K562 (cell line): ENCODE results near the gene TMEM154. TPM values are rescaled to one million over a fixed set of nuclear protein-coding genes. Genes with fewer than 3 reads are reported as not detected.

ENCODE experiments used
- ATAC-seq: fragments of 200-7000 bp; cut with Tn5 transposase; 3 replicates; pipeline ENCODE4 v1.9.1; 2020; ENCODE audit warnings: moderate library complexity
- BruUV-seq: library from RNA; stranded (reverse); fragments of 400-500 nt; replicated peaks from 2 replicates; lab custom pipeline; 2021; lab: Mats Ljungman, UMichigan
- CTCF ChIA-PET: fragments of 300-600 bp; formaldehyde crosslinking; extraction: SDS; loops from one replicate; lab custom pipeline; 2021; ENCODE audit warnings: low intra/inter-chr PET ratio; lab: Yijun Ruan, JAX
- POLR2A ChIA-PET: fragments of 300-600, 350-650 bp; sonication (Branson Sonifier 250); formaldehyde crosslinking; extraction: SDS; loops from one replicate; lab custom pipeline; 2021; ENCODE audit warnings: antibody characterized with exemption, inconsistent platforms; lab: Yijun Ruan, JAX
- DNase-seq, 4 experiments: peaks; one replicate each; pipeline versions ENCODE4 v3.0.0 to v3.0.0-alpha.2; 2011 to 2018; ENCODE audit warnings: low spot score in 3 of 4, mixed read lengths in 3 of 4; ENCODE audit errors: extremely low read depth in 1 of 4
- FAIRE-seq: peaks from 2 replicates; lab custom pipeline; 2011; peaks lifted over from hg19 to GRCh38; lab: Jason Lieb, UNC
- H2AFZ ChIP-seq: 2 replicates; pipeline ENCODE4 v1.6.0; 2011; ENCODE audit warnings: low read depth, low read length, control low read depth, inconsistent platforms
- H3K27ac ChIP-seq: fragments of 200-600 bp; 3 replicates; pipeline ENCODE4 v1.8.0; 2011; ENCODE audit warnings: low read depth, mild to moderate bottlenecking, control low read depth, inconsistent platforms, low read length, moderate library complexity, mixed read lengths; ENCODE audit errors: extremely low read depth
- H3K27me3 ChIP-seq, 2 experiments: fragments of 300-600 bp in 1 of 2; 2 replicates in 1 of 2; 3 replicates in 1 of 2; pipeline versions ENCODE4 v1.6.0 to v1.8.0; 2011; ENCODE audit warnings: inconsistent platforms in 2 of 2, low read length in 2 of 2, mild to moderate bottlenecking in 1 of 2, mixed read lengths in 1 of 2, moderate library complexity in 1 of 2; ENCODE audit not compliant: control insufficient read depth in 2 of 2, insufficient read depth in 2 of 2
- H3K36me3 ChIP-seq: fragments of 300-600 bp; 3 replicates; pipeline ENCODE4 v1.8.0; 2011; ENCODE audit warnings: mild to moderate bottlenecking, low read length, inconsistent platforms; ENCODE audit not compliant: control insufficient read depth, insufficient read depth
- H3K4me1 ChIP-seq, 2 experiments: fragments of 200-600 bp in 1 of 2; replicated peaks in 1 of 2; 2 replicates in 1 of 2; 3 replicates in 1 of 2; pipeline versions ENCODE4 v1.5.1 to v1.8.0; 2011; ENCODE audit warnings: inconsistent platforms in 2 of 2, low read length in 2 of 2, mild to moderate bottlenecking in 1 of 2, mixed read lengths in 1 of 2, moderate library complexity in 1 of 2; ENCODE audit not compliant: control insufficient read depth in 2 of 2, insufficient read depth in 2 of 2
- H3K4me2 ChIP-seq: 2 replicates; pipeline ENCODE4 v1.6.1; 2011; ENCODE audit warnings: low read length, control low read depth, inconsistent platforms, mixed read lengths; ENCODE audit not compliant: insufficient read depth
- H3K4me3 ChIP-seq: fragments of 200-600 bp; sonication (generic), shearing (Covaris generic); 2 replicates; pipeline ENCODE4 v1.5.1; 2016; ENCODE audit warnings: control low read depth, inconsistent platforms
- H3K79me2 ChIP-seq: fragments of 200-600 bp; 3 replicates; pipeline ENCODE4 v1.8.0; 2011; ENCODE audit warnings: low read length, inconsistent platforms; ENCODE audit not compliant: control insufficient read depth, insufficient read depth
- H3K9ac ChIP-seq, 2 experiments: 2 replicates each; pipeline versions ENCODE4 v1.6.0 to v1.6.1; 2011; ENCODE audit warnings: low read depth in 2 of 2, low read length in 2 of 2, control low read depth in 1 of 2, inconsistent platforms in 1 of 2, mild to moderate bottlenecking in 1 of 2, mixed read lengths in 1 of 2; ENCODE audit not compliant: insufficient read depth in 1 of 2
- H3K9me1 ChIP-seq: one replicate; pipeline ENCODE4 v1.6.0; 2011; ENCODE audit warnings: inconsistent platforms, mild to moderate bottlenecking, low read length, moderate library complexity; ENCODE audit not compliant: control insufficient read depth, insufficient read depth
- H3K9me3 ChIP-seq: replicated peaks from 2 replicates; pipeline ENCODE4 v1.5.1; 2011; ENCODE audit warnings: low read depth, low read length, inconsistent platforms; ENCODE audit not compliant: control insufficient read depth, insufficient read depth
- H4K20me1 ChIP-seq: replicated peaks from 2 replicates; pipeline ENCODE4 v1.6.1; 2011; ENCODE audit warnings: low read length, inconsistent platforms, mixed read lengths; ENCODE audit not compliant: control insufficient read depth, insufficient read depth
- E2F4 ChIP-seq: sonication (generic); formaldehyde crosslinking; IDR thresholded peaks from 2 replicates; pipeline ENCODE4 v1.8.0; 2022; ENCODE audit warnings: mild to moderate bottlenecking, low read depth, missing genetic modification reagents
- FOXJ3 ChIP-seq: sonication (generic); formaldehyde crosslinking; IDR thresholded peaks from 2 replicates; pipeline ENCODE4 v1.4.0; 2020; ENCODE audit warnings: mild to moderate bottlenecking, missing genetic modification reagents
- JUND ChIP-seq, 2 experiments: IDR thresholded peaks; 2 replicates in 1 of 2; 3 replicates in 1 of 2; pipeline ENCODE4 v1.6.1; 2011; ENCODE audit warnings: borderline replicate concordance in 2 of 2, low read depth in 2 of 2, low read length in 2 of 2, improper control_type of control experiment in 1 of 2, missing biosample characterization in 1 of 2, missing genetic modification characterization in 1 of 2, missing genetic modification reagents in 1 of 2
- LCOR ChIP-seq: sonication (generic); formaldehyde crosslinking; IDR thresholded peaks from 2 replicates; pipeline ENCODE4 v1.8.0; 2022; ENCODE audit warnings: mild to moderate bottlenecking, missing genetic modification reagents
- NEUROD1 ChIP-seq: fragments of 150-350 bp; IDR thresholded peaks from 2 replicates; pipeline ENCODE4 v1.6.1; 2014; ENCODE audit warnings: borderline replicate concordance, low read length, low read depth; ENCODE audit not compliant: partially characterized antibody
- PHF8 ChIP-seq: fragments of 200-600 bp; sonication (generic); IDR thresholded peaks from 2 replicates; pipeline ENCODE4 v1.6.1; 2012; ENCODE audit warnings: mixed run types, mild to moderate bottlenecking, inconsistent platforms, low read length, moderate library complexity, borderline replicate concordance
- RBM17 ChIP-seq: fragments of 200-400 bp; formaldehyde crosslinking; IDR thresholded peaks from 2 replicates; pipeline ENCODE4 v1.6.1; 2017; ENCODE audit warnings: low read depth, mild to moderate bottlenecking, low read length, borderline replicate concordance
- RBM34 ChIP-seq: fragments of 200-400 bp; formaldehyde crosslinking; IDR thresholded peaks from 2 replicates; pipeline ENCODE4 v1.6.1; 2018; ENCODE audit warnings: low read length, borderline replicate concordance; ENCODE audit not compliant: insufficient read depth
- SIN3B ChIP-seq: fragments of 450-650 bp; IDR thresholded peaks from 2 replicates; pipeline ENCODE4 v1.6.1; 2017; ENCODE audit warnings: low read depth, mild to moderate bottlenecking, moderate library complexity
- SREBF2 ChIP-seq: sonication (generic); formaldehyde crosslinking; IDR thresholded peaks from 2 replicates; pipeline ENCODE4 v1.4.0; 2020; ENCODE audit warnings: mild to moderate bottlenecking, missing genetic modification reagents
- TAF9B ChIP-seq: fragments of 450-650 bp; IDR thresholded peaks from 2 replicates; pipeline ENCODE4 v1.6.1; 2018; ENCODE audit warnings: mild to moderate bottlenecking; ENCODE audit not compliant: partially characterized antibody
- ZNF253 ChIP-seq: fragments of 250-450 bp; sonication (Bioruptor Pico); conservative IDR thresholded peaks from 2 replicates; pipeline ENCODE4 v1.6.1; 2021; ENCODE audit warnings: mild to moderate bottlenecking
- WGBS: fragments of 100-300 bp; shearing (Covaris generic); methylation state at CpG from one replicate; pipeline ENCODE4 v1.1.6; 2016; ENCODE audit warnings: low coverage, mixed read lengths; ENCODE audit not compliant: insufficient coverage; ENCODE audit errors: missing lambda C conversion rate; 5-methylcytosine and 5-hydroxymethylcytosine counted together
- in situ Hi-C: fragments of 300-500 bp; cut with MboI; formaldehyde crosslinking; loops from 4 replicates; pipeline ENCODE4 v1.15.0; 2018; ENCODE audit warnings: inconsistent platforms, mixed read lengths
- intact Hi-C: fragments of 100-400 bp; cut with micrococcal nuclease; formaldehyde crosslinking; loops from 2 replicates; pipeline ENCODE4 v1.14.2; 2022
- polyA plus RNA-seq, 8 experiments: library from polyadenylated mRNA; depleted of rRNA in 4 of 8; stranded (reverse) in 5 of 8; unstranded in 3 of 8; fragments of >200 nt; fragmentation: Nextera tagmentation in 2 of 8; fragmentation: Illumina TruSeq in 1 of 8; extraction: Ambion mirVana in 2 of 8; extraction: Trizol in 1 of 8; gene quantifications; 2 replicates each; pipeline versions ENCODE4 v1.2.1 to v1.2.3, GENCODE V29; 2011 to 2014; ENCODE audit warnings: inconsistent platforms in 1 of 8, missing spikeins in 1 of 8
- total RNA-seq, 7 experiments: library from RNA; depleted of rRNA in 6 of 7; stranded (reverse); fragments of >200 nt in 6 of 7; fragmentation: Illumina TruSeq in 2 of 7; extraction: Trizol in 2 of 7; gene quantifications; 2 replicates each; pipeline versions ENCODE4 v1.2.1 to v1.2.3, GENCODE V29; 2011 to 2021; ENCODE audit warnings: low replicate concordance in 1 of 7
- TF ChIP-seq, protein P1 (sequence below): sonication (generic); formaldehyde crosslinking; IDR thresholded peaks from 2 replicates; pipeline ENCODE4 v1.8.1; 2022; ENCODE audit warnings: missing genetic modification reagents
- TF ChIP-seq, protein P2 (sequence below): fragments of 250-450 bp; sonication (Bioruptor Pico); IDR thresholded peaks from 2 replicates; pipeline ENCODE4 v1.8.0; 2021; ENCODE audit warnings: mild to moderate bottlenecking, moderate library complexity

The TMEM154 gene
- total and polyA plus RNA-seq, 9 of the 15 experiments (the other 6 are each of a cell fraction or from before 2014, with no cell fraction given), result 0.13 to 1.8 (median 0.58) TPM

DNA sequence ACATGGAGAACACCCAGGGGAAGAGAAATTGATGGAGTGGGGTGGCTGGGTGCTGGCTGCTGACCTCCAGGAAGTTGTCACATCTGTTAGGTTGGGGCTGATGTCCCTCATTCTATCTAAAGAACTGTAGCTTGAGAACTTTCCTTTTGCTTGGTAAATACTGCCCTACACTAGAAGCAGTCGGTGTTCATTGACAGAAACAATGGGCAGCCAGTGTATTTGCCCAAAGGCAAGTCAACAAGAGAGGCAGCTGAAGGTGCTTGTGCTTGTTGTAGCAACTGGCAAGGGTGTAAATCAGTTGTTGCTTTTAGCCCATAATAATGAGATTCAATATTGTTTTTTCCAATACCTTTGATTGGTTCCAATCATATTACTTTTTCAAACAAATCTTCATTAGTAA lies 956 bp downstream of the TMEM154 start (continued):
- no peak for TF ChIP-seq ZNF253 (CRISPR knock-in tag)
- TF ChIP-seq NEUROD1, result no peak
- TF ChIP-seq TAF9B, result no peak
- no peak for TF ChIP-seq SREBF2 (CRISPR knock-in tag)
- no peak for TF ChIP-seq LCOR (CRISPR knock-in tag)
- TF ChIP-seq PHF8, result no peak

DNA sequence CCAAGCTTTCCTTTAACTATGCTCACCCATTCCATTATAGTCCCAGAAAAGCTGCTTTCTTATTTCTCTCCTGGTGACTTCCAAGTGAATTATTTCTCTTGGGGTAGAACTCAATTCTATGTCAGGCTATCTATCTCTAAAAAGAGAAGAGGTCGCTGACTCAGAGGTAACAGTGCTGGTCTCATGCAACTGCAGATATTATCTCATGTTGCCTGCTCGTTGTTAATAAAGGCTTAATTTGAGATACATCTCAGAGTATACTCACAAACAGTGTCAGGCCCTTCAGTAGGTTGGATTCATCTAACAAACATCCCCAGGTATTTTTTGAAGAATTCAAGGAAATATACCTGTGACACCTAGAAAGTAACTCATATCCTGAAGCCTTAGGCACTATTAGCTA lies 2.7 kb downstream of the TMEM154 start:
- CTCF ChIA-PET, result no interaction called here
- no peak overlapping the region for H3K4me3 ChIP-seq
- TF ChIP-seq RBM17 (no peak), JUND (IDR thresholded peaks at IDR 0.05; ENCODE audit: borderline replicate concordance, low read depth, low read length) (peak; percentile 48; the same call in 1 of the 2 replicates), JUND (tag; IDR thresholded peaks at IDR 0.05; ENCODE audit: borderline replicate concordance, low read depth, low read length) (no peak), RBM34 (no peak), FOXJ3 (no peak), E2F4 (CRISPR knock-in tag) (no peak), SIN3B (no peak)
- TF ChIP-seq, protein P1, sequence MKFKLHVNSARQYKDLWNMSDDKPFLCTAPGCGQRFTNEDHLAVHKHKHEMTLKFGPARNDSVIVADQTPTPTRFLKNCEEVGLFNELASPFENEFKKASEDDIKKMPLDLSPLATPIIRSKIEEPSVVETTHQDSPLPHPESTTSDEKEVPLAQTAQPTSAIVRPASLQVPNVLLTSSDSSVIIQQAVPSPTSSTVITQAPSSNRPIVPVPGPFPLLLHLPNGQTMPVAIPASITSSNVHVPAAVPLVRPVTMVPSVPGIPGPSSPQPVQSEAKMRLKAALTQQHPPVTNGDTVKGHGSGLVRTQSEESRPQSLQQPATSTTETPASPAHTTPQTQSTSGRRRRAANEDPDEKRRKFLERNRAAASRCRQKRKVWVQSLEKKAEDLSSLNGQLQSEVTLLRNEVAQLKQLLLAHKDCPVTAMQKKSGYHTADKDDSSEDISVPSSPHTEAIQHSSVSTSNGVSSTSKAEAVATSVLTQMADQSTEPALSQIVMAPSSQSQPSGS (CRISPR knock-in tag), result no peak
- TF ChIP-seq, protein P2, sequence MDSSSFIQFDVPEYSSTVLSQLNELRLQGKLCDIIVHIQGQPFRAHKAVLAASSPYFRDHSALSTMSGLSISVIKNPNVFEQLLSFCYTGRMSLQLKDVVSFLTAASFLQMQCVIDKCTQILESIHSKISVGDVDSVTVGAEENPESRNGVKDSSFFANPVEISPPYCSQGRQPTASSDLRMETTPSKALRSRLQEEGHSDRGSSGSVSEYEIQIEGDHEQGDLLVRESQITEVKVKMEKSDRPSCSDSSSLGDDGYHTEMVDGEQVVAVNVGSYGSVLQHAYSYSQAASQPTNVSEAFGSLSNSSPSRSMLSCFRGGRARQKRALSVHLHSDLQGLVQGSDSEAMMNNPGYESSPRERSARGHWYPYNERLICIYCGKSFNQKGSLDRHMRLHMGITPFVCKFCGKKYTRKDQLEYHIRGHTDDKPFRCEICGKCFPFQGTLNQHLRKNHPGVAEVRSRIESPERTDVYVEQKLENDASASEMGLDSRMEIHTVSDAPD (CRISPR knock-in tag), result no peak

More for the DNA sequence above, 2.7 kb downstream of the TMEM154 start:
- ATAC-seq, result no peak
- Histone ChIP-seq H3K9me3 (no peaks in the 10 kb centered on the region), H4K20me1 (no peaks in the 10 kb centered on the region), H3K79me2 (no peaks in the 10 kb centered on the region), H3K27ac (no peak overlapping the region), H3K4me1 (peaks cover 0 to 4% of the 10 kb centered on the region in 2 experiments; a peak in 3 of 5 replicates), H3K36me3 (no peaks in the 10 kb centered on the region), H3K27me3 (peaks cover 7 to 36% of the 10 kb centered on the region in 2 experiments), H3K4me2 (no peak overlapping the region), H3K9me1 (no peaks in the 10 kb centered on the region), H2AFZ (no peak overlapping the region), H3K9ac (no peak overlapping the region)
- intact Hi-C loops, result no loop called here
- BruUV-seq, result no TSS peak
- 0% methylated on average over 2 of the region's 2 CpGs for WGBS
- POLR2A ChIA-PET, result no interaction called here
- DNase-seq, result no peak
- in situ Hi-C loops, result no loop called here
- no peak for FAIRE-seq
